DMS53 treated with DMSO at 0.1 percent for 48 hours (cell line): ENCODE results near the gene CRYL1.
A peak's percentile ranks its signal among the peaks of the same experiment; 100 is the strongest.

ENCODE experiments used
- DNase-seq: peaks from one replicate; lab custom pipeline; 2025; ENCODE audit not compliant: unreplicated experiment; lab: John Stamatoyannopoulos, UW

The CRYL1 gene

GRCh38 chr13:20525601-20526544, at the start of gene CRYL1:
Gene CRYL1 (minus strand): TSS chr13:20525857. CDS start chr13:20525794, 63 bp downstream.
- DNase-seq, result peak; percentile 87

- DNase-seq, result no peak
These were observed 48.0 kb upstream of the CRYL1 start for GRCh38 chr13:20573636-20574035.

- DNase-seq, result no peak
These were observed 47.5 kb upstream of the CRYL1 start for GRCh38 chr13:20573186-20573585.

- no peak for DNase-seq
These were observed 46.0 kb upstream of the CRYL1 start for GRCh38 chr13:20571676-20572075.

- no peak for DNase-seq
These were observed 44.9 kb upstream of the CRYL1 start for GRCh38 chr13:20570517-20570916.

GRCh38 chr13:20567881-20568528, 42.3 kb upstream of the CRYL1 start:
- DNase-seq, result no peak

- DNase-seq, result peak; percentile 77
These were observed 41.5 kb upstream of the CRYL1 start, which contains the start of gene IFT88 for GRCh38 chr13:20566898-20567874. Gene IFT88 (plus strand): TSS chr13:20567157. CDS start chr13:20574386, 7,229 bp downstream.

- DNase-seq, result peak; percentile 78
These were observed 40.8 kb upstream of the CRYL1 start for GRCh38 chr13:20566468-20566897.

GRCh38 chr13:20565115-20565736, 39.6 kb upstream of the CRYL1 start:
- DNase-seq, result no peak

GRCh38 chr13:20561741-20562140, 36.1 kb upstream of the CRYL1 start:
- no peak for DNase-seq

- no peak for DNase-seq
These were observed 34.2 kb upstream of the CRYL1 start for GRCh38 chr13:20559659-20560356.

- no peak for DNase-seq
These were observed 33.3 kb upstream of the CRYL1 start for GRCh38 chr13:20558982-20559381.

GRCh38 chr13:20553311-20553710, 27.7 kb upstream of the CRYL1 start:
- no peak for DNase-seq

GRCh38 chr13:20550799-20551198, 25.1 kb upstream of the CRYL1 start:
- no peak for DNase-seq

GRCh38 chr13:20547479-20547908, 21.8 kb upstream of the CRYL1 start:
- DNase-seq, result peak; percentile 95

GRCh38 chr13:20546556-20546955, 20.9 kb upstream of the CRYL1 start:
- no peak for DNase-seq

- DNase-seq, result no peak
These were observed 18.7 kb upstream of the CRYL1 start for GRCh38 chr13:20544201-20544923.

GRCh38 chr13:20536992-20537391, 11.3 kb upstream of the CRYL1 start:
- DNase-seq, result no peak

- DNase-seq, result no peak
These were observed 8.5 kb upstream of the CRYL1 start for GRCh38 chr13:20534038-20534608.
